DMS 273 treated with DMSO at 0.1 percent for 48 hours (cell line): Measurements from ENCODE around the gene PRKG1.
"Not testable (repeated sequence)": the region's sequence is repeated elsewhere in the genome, so short reads cannot be mapped to it uniquely, and the experiment has no call there.

ENCODE experiments used
- DNase-seq: peaks from one replicate; lab custom pipeline; 2025; lab: John Stamatoyannopoulos, UW

PRKG1 gene

DNA sequence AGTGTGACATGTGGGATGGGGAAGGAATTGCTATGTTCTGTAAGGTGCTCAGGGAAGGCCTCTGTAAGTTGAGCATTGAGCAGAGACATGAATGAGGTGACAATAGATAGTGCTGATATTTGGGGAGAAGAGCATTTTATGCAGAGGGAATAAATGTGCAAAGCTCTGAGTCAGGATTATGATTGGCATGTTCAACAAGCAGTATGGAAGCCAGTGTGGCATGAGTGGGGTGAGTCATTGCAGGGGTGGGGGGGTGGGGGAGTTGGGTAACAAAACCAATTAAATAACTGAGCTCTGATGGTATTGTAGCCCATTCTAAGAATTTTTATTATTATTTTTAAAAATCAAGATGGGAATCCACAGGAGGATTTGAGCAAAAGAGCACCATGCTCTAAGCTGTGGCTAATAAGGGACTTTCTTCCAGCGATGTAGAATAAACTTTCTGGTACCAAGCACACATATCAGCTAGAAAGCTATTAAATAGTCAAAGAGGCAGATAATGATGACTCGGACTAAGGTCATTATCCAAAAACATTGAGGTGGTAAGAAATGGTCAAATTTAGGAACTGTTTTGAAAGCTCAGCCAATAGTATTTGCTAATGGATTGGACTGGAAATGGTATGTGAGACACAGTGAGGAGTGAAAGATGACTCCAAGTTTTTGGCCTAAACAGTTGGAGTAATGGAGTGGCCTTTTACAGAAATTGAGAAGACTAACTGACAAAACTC, 96.4 kb downstream of the PRKG1 start:
- no peak for DNase-seq

DNA sequence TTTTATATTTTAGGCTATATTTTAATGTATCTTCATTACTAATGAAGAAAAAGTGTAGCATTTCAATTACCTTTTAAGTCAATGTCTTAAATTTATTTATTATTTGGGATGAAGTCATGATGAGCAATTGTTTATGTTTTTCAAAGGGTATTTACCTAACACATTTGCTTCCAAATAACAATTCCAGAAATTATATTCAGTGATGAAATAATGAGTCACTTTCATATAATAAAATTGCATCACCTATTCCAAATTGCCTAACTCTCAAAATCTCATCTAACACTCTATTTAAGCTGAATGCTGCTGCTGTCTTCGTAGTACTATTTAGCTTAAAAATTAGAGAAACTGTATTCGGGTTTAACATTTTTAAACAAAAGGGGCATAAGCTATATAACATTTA, 97.7 kb downstream of the PRKG1 start:
- DNase-seq, result no peak

DNA sequence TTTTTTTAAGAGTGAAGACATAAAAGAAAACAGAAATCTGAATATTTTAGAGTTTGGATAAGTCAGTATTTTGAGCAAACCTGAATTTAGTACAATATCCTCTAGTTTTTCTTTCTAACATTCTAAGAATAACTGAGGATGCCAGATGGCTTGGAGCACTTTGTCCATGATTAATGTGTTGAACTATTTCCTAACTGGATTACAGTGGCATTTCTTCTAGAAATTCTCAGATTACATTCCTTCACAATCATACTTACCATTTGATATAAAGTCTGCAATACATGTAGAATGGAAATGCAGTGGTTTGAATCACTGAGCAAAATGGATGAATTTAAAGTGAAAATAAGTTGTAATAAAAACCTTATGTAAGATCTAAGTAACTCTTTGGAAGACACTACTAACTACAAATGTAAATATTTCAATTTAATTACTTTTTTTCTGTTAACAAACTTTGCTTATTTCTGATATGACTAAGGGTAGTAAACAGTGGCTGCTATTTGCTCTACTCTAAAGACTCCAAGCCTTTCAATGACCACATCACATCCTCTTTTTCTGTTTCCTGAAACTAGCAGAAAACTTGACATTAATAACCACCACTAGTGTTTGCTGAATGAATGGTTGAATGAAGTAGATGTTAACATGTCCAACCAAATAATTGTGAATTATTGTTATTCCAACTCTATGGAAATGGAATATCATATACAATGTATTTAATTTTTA, 102.8 kb downstream of the PRKG1 start:
- no peak for DNase-seq

DNA sequence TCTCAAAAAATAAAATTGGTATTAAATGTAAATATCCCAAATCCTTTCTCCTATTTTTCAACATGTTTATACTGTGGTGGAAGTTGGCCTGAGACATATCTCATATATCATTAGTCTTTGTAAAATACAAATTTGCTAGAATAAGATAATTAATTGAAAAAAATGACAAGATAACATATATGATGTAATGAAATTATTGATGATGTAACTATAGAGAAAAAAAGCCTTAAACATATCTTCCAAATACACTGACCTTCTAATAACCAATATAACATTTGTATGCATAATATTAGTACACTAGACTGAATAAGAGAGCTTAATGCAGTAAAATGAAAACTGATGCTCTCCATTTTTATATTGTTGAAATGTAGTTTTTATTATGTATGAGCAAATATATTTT, 104.3 kb downstream of the PRKG1 start:
- no peak for DNase-seq

DNA sequence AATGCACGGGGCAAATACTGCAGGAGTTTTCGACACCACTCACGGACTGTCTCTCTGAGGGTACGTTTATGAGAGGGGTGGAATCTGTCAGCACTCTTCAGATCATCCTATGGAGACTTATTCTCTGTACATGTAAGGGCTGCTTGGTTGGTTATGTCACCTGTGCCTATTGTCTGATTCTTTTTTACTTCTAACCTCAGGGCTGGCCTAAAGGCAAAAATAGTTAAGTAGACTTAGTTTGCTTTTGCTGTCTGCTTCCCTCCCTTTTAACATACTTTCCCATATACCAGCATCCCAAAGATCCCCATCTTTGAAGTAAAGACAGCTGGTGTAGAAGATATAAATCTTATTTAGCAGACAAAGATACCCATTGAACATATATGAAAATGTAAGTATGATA, 105.9 kb downstream of the PRKG1 start:
- DNase-seq, result no peak

DNA sequence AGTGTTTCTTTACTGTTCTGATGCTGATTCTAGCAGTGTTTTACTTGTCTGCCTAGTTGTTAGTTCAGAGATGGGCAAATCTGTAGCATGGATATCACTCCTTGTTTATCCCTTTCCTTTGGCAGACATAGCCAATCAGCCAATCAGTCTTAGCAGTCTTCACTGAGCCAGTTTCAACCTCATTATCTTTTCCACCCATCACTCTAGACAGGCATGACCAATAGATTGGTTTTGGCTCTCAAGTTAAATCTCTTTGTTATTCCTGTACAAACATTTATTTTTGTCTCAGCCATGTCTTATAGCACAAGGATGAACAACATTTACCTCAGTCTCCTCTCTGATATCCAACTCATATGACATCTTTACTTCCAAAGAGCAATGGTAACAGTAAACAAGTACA, 109.5 kb downstream of the PRKG1 start:
- DNase-seq, result no peak

DNA sequence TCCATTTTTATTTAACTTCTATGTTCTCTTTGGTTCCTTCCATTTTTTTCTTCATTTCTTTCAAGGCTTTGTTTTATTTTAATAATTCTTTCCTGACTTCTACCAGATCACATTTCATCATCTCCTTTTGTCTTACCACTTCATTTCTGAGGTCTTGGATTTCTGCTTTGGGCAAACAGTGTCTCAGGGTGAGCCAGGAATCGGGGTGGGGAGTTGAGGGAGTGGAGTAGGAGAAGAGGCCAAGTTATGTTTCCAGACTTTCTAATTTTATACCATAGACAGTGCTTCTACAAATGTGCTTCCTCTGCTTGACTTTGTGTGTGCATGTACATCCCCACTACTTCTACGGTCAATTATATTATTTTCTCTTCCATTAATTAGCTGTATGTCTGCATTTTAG, 112.1 kb downstream of the PRKG1 start:
- no peak for DNase-seq

DNA sequence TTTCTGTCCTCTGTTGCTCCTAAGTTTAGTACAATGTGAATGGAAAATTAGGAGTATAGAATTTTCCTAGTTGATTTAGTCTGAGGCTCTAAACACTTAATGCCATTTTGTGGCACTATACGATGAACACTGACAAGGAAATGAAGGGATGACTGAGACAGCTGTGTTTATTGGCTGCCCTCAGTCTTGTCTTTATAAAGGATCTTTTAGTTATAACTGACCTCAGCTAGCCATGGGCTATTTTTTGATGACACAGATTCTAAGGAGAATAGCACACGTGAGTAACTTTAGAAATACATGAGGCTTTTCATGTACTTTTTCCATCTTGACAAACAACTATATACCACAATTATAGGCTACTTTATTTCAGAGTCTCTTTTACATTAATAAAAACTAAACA, 113.7 kb downstream of the PRKG1 start:
- DNase-seq, result no peak

DNA sequence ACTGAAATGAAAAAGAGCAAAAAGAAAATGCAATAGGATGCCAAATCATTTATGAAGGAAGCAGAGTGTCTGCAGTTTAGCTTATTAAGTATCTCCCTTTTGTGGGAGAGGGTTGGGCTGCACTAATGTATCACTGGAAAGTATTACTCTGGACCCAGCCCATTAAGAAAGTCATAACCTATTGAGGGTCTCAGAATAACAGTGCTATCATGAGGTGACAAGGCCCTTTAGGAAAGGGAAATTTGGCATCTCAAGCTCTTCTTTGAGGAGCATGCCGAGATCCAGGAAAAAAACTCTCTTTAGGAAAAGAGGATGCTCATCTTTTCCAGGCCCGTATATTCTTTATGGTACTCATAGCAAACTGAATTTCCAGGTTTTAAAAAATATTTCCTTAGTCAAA, 114.6 kb downstream of the PRKG1 start:
- no peak for DNase-seq

DNA sequence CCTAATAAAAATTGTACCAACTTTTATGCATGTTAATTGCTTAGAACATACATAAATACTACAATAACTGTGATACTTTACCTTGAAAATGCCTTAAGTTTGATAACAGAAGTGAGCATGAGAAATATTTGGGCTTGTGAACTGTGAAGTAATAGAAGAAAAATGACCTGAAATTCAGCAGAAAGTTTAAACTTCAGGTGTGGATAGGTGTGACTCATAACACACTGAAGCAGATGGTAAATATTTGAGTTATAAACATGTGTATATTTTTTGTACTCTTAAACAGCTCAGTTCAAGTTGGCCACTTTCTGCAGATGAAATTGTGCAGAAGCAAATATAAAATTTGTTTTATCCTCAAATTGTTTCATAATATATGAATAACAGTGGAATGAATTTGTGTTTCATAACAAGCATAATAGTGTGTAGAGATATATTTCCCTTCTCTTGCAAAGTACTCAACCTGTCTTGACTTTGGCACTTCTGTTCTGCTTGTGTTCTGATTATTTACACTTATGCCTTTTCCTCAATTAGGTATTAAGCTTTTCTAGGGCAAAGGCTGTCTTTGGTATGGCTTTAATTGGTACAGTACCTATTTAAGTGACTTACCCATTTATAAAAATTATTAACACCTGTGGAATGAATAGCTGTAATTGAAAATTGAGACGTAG, 122.4 kb downstream of the PRKG1 start:
- no peak for DNase-seq

DNA sequence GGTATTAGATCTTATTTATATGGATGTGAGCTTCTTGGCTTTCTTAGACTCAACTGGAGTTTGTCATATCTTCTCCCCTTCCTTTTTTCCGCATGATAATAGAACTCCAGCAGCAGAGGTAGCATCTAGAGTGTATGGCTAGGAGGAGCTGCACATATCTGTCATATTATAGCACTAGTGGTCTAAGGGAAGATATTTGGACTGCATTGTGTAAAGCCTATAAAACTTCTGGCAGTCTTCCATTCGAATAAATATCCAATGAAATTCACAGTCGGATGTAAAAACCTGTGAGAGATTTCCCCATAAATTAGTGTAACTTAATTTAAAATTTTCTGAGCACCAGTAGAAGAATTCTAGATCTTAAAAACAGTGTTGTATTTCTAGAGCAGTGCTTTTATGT, 123.9 kb downstream of the PRKG1 start:
- DNase-seq, result no peak

DNA sequence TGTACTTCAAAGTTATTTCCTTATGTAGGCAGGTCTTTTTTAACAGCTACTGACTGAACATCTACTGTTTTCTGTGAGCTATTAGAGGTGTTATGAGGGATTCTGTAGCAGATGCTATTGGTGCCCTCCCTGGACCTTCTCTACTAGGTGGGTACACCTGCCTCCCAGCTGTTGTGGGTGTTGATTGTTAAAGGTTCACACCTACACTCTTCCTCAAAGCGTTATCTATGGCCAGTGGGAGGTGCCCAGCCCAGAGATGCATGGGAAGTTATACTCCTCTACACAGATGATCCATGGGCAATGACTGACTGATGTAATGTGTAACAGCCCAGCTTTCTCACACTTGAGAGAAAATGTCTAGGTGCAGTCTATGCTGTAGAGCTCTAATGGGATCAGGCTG, 127.7 kb downstream of the PRKG1 start:
- no peak for DNase-seq

DNA sequence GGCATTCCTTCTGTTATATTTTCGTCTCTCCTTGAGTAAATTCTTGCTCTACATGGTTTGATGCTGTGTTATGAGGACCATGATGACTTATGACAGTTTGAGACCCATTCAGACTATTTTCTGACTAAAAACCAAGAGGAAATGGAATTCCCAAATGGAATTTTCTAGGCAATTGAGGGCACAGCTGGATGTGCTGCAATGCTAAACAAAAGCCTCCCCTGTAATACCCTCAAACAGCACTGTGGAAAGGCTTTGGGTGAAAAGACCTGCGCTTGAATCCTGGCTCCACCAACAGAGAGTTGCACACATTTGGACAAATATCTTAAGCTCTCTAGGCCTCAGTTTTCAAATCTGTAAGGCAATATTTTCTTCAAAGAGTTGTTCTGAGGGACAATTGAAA, 129.1 kb downstream of the PRKG1 start:
- no peak for DNase-seq

DNA sequence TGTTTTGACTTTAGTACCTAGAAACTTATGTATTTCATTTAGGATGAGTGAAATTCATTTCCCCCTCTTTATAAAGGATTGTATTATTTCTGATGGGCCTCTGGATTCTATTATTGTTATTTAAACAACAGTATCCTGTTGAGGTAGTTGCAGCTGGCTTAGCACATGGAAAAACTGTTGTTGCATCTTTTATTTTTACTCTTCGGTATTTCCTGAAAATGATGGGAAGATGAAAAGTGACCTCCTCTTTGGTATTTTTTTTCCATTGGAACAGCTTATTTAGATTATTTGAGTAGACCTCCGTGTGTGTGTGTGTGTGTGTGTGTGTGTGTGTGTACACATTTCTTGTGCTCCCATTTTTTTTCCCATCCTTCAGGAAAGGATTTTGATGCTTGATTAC, 129.8 kb downstream of the PRKG1 start:
- DNase-seq, result no peak

DNA sequence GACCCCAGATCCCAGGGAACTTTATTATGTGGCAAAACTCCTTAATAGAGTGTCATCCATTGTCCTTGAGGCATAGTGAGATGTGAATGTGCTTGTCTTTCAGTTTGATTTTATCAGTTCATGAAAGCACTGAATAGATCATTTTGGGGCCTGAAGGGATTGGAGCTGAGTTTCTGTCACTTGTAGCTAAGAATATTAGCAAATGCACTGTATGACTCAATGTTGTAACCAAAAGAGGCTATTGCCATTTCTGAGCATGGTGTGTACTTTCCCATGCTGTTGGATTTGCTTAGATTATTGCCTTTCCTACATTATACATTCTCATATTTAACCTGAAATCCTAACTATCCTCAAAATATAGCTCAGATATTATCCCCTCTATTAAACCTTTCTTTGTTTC, 130.4 kb downstream of the PRKG1 start:
- DNase-seq, result no peak

DNA sequence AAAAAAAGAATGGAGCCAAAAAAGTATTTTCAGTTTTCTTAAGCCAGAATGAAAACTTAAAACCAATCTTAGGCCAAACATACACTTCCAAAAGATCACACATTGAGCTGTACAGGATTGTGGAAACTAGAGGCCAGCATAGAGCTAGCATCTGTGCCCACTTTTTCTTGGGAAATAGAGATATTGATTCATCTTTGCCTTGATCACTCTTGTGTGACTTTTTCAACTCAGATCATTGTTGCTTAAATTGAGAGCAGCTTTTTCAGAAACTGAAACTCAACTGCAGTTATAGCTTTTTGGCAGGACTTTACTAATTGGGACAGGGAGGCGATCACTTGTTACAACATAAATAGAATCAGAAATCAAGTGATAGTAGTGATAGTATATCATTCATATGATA, 132.2 kb downstream of the PRKG1 start:
- DNase-seq, result no peak

DNA sequence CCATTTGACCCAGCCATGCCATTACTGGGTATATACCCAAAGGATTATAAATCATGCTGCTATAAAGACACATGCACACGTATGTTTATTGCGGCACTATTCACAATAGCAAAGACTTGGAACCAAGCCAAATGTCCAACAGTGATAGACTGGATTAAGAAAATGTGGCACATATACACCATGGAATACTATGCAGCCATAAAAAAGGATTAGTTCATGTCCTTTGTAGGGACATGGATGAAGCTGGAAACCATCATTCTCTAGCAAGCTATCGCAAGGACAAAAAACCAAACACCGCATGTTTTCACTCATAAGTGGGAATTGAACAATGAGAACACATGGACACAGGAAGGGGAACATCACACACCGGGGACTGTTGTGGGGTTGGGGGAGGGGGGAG, 138.7 kb downstream of the PRKG1 start:
- DNase-seq, result not testable (repeated sequence)

DNA sequence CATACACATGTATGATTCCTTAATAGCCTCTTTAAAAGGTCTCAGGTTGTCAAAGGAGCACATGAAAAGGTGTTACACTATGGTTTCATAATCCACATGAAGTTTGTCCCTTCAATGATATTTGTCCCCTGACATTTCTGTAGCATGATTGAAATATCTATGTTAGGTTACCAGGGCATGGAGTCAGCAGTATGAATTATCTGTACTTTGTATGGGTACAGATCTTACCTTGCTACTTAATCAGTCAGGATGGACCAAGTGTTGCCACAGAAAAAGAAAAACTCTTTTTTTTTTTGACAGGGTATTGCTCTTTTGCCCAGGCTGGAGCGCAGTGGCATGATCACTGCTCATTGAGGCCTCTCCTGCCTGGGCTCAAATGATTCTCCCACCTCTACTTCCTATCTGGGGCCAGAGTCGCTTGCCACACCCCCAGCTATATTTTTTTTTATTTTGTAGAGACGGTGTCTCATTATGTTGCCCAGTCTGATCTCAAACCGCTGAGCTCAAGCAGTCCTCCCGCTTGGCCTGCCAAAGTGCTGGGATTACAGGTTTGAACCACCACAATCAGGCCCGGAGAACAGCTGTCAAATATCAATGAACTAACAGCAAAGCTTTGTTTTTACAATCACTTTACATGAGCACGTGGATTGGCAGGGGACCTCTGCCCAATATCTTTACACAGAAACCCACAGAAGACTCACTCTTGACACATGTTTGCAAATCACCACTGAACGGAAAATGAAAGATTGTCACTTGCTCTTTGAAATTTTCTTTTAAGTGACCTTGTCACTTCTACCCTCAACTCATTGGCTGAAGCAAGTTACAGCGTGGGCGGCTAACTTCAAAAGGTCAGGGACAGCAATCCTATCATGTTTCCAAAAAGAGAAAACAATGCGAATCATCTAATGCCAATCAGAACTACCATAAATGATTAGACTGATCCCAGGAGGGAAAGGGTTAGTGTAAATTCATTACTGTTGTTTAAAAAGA, 140.2 kb downstream of the PRKG1 start:
- DNase-seq, result peak; percentile 21

DNA sequence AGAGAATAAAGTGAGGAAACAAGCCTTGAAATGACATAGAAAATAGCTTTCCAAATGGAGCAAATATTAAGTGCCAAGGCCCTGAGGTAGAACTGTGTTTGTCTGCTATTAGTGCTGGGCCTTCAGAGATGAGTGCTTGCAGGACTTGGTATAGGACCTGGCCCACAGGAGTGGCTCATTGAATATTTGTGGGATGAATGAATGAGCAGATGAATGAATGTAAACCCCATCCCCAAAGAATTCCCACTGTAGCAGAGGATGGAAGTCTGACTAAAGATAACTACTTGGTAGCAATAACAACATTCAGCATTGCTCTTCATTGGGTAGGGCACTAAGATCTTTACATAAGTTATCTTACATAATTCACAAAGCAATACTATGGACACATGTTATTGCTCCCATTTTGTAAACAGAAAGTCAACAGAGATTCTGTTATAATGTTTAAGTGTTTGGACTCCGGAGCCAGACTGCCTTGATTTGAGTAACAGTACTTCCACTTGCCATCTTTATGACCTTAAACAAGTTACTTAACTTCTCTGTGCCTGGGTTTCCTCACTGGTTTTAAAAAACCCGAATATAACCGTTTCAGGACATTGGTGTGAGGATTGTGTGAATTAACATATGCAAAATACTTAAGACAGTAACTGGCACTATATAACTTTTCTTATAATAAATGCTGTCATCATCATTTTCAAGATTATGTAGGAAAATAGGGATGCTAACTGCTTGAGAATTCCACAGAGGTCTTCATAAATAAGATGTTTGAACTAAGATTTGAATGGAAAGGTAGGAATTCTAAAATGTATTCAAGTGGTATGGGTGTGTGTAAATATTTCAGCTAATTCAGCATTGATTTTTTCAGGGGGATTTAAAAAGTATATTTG, 141.9 kb downstream of the PRKG1 start:
- DNase-seq, result no peak

DNA sequence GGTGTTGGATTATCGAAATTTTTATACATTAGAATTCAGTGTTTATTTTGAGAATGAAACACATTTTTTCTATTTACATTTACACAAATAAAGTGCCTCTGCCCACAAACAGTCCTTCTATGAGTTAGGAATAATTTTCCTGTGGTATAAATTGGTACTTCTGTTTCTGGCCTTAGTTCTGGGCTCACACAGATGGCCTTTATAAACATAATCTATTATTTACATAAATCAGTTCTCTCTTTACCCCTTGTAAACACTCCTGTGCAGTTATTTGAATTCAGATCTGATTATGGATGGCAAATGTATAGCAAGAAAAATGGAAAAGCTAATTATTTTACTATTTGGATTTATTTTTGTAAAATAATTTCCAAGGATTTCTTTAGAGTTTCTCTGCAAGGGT, 143.2 kb downstream of the PRKG1 start:
- DNase-seq, result no peak

DNA sequence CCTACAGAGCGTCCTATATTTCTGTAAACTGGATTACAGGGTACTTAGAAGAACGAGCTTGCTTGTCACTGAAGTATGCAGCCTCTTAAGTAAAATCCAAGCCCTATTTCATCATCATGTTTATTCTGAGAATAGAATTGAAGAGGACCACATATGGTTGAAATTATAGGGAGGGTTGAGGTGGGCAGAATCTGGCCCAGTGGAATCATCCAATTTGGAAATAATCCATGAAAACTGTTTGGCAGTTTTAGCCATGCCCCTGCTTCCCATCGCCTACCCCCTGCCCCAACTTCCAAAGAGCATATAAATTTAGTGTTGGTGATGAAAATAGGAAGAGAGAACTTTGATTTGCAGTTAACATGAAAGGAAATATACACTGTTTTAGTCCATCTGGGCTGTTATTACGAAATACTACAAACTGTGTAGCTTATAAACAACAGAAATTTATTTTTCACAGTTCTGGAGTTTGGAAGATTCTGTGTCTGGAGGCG, 150.4 kb downstream of the PRKG1 start:
- DNase-seq, result no peak
